SU-DHL-6 (cell line): Measurements from ENCODE around the gene METTL24.

ENCODE experiments used
- H2AFZ ChIP-seq: fragments of 200-600 bp; sonication (generic); 2 replicates; pipeline ENCODE4 v1.6.1; 2014; ENCODE audit warnings: low read depth, mild to moderate bottlenecking, moderate library complexity, mixed read lengths, antibody characterized with exemption, low read length; ENCODE audit not compliant: severe bottlenecking
- H3F3A ChIP-seq: fragments of 200-600 bp; shearing (Covaris generic); 2 replicates; pipeline ENCODE4 v1.6.0; 2016; ENCODE audit warnings: antibody characterized with exemption, mild to moderate bottlenecking; ENCODE audit not compliant: insufficient read depth
- H3K27ac ChIP-seq: fragments of 200-600 bp; sonication (generic); 2 replicates; pipeline ENCODE4 v1.5.1; 2016; ENCODE audit warnings: low read depth, mild to moderate bottlenecking, low read length, moderate library complexity, mixed read lengths
- H3K27me3 ChIP-seq: fragments of 200-600 bp; sonication (generic), shearing (Covaris generic); 2 replicates; pipeline ENCODE4 v1.6.0; 2014; ENCODE audit warnings: mild to moderate bottlenecking, low read length
- H3K36me3 ChIP-seq: fragments of 200-600 bp; sonication (generic); 2 replicates; pipeline ENCODE4 v1.6.1; 2014; ENCODE audit warnings: mild to moderate bottlenecking, low read length, mixed read lengths
- H3K4me2 ChIP-seq: fragments of 300-600, 200-600 bp; shearing (Covaris generic), sonication (generic); 2 replicates; pipeline ENCODE4 v1.6.0; 2014; ENCODE audit warnings: low read length, low read depth, mild to moderate bottlenecking; ENCODE audit not compliant: poor library complexity, severe bottlenecking
- H3K4me3 ChIP-seq: fragments of 200-600 bp; sonication (generic); 2 replicates; pipeline ENCODE4 v1.5.1; 2014; ENCODE audit warnings: antibody characterized with exemption, low read length, mild to moderate bottlenecking, mixed read lengths; ENCODE audit not compliant: insufficient read depth, poor library complexity, severe bottlenecking
- H3K79me2 ChIP-seq: fragments of 200-600 bp; sonication (generic); 2 replicates; pipeline ENCODE4 v1.6.1; 2014; ENCODE audit warnings: mild to moderate bottlenecking, low read length, moderate library complexity; ENCODE audit not compliant: insufficient read depth
- H3K9ac ChIP-seq: fragments of 200-600 bp; sonication (generic); 2 replicates; pipeline ENCODE4 v1.7.0; 2014; ENCODE audit warnings: mild to moderate bottlenecking, low read length
- H3K9me2 ChIP-seq: fragments of 200-600 bp; sonication (generic); replicated peaks from 2 replicates; pipeline ENCODE4 v1.6.1; 2014; ENCODE audit warnings: low read length; ENCODE audit not compliant: insufficient read depth
- H3K9me3 ChIP-seq: fragments of 200-600 bp; sonication (generic); 2 replicates; pipeline ENCODE4 v1.6.1; 2014; ENCODE audit warnings: low read length, mixed read lengths; ENCODE audit not compliant: insufficient read depth
- H4K20me1 ChIP-seq: fragments of 200-600 bp; sonication (generic); 2 replicates; pipeline ENCODE4 v1.6.1; 2014; ENCODE audit warnings: low read depth, mild to moderate bottlenecking, antibody characterized with exemption, low read length, moderate library complexity, mixed read lengths
- EZH2phosphoT487 ChIP-seq: fragments of 200-600 bp; sonication (generic), shearing (Covaris generic); conservative IDR thresholded peaks from 2 replicates; pipeline ENCODE4 v1.6.1; 2018; ENCODE audit warnings: mild to moderate bottlenecking, antibody characterized with exemption, low read length, moderate library complexity, mixed read lengths
- TF ChIP-seq, protein P1 (sequence below): fragments of 200-600 bp; sonication (generic); IDR thresholded peaks from one replicate; pipeline ENCODE4 v1.5.1; 2017; ENCODE audit warnings: antibody characterized with exemption, mild to moderate bottlenecking, low read length, moderate library complexity; ENCODE audit not compliant: insufficient read depth, poor library complexity, severe bottlenecking

The METTL24 gene

GRCh38 chr6:110340392-110340965, 17.7 kb downstream of the METTL24 start:
- no peak overlapping the region for H3K4me3 ChIP-seq
- H3K9me3 ChIP-seq, result no peaks in the 10 kb centered on the region
- H3K79me2 ChIP-seq, result no peaks in the 10 kb centered on the region
- H4K20me1 ChIP-seq, result no peaks in the 10 kb centered on the region
- H2AFZ ChIP-seq, result no peak overlapping the region
- no peaks in the 10 kb centered on the region for H3F3A ChIP-seq
- no peak overlapping the region for H3K4me2 ChIP-seq
- H3K9me2 ChIP-seq, result no peaks in the 10 kb centered on the region
- H3K9ac ChIP-seq, result no peak overlapping the region
- H3K27me3 ChIP-seq, result no peaks in the 10 kb centered on the region
- H3K36me3 ChIP-seq, result no peaks in the 10 kb centered on the region
- H3K27ac ChIP-seq, result no peak overlapping the region
- TF ChIP-seq, protein P1, sequence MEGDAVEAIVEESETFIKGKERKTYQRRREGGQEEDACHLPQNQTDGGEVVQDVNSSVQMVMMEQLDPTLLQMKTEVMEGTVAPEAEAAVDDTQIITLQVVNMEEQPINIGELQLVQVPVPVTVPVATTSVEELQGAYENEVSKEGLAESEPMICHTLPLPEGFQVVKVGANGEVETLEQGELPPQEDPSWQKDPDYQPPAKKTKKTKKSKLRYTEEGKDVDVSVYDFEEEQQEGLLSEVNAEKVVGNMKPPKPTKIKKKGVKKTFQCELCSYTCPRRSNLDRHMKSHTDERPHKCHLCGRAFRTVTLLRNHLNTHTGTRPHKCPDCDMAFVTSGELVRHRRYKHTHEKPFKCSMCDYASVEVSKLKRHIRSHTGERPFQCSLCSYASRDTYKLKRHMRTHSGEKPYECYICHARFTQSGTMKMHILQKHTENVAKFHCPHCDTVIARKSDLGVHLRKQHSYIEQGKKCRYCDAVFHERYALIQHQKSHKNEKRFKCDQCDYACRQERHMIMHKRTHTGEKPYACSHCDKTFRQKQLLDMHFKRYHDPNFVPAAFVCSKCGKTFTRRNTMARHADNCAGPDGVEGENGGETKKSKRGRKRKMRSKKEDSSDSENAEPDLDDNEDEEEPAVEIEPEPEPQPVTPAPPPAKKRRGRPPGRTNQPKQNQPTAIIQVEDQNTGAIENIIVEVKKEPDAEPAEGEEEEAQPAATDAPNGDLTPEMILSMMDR, result no peak
- TF ChIP-seq EZH2phosphoT487, result no peak

GRCh38 chr6:110338820-110339470, 19.2 kb downstream of the METTL24 start:
- Histone ChIP-seq H3K4me2 (no peak overlapping the region), H4K20me1 (no peaks in the 10 kb centered on the region), H3K27ac (no peak overlapping the region), H3K9me2 (no peaks in the 10 kb centered on the region), H3F3A (no peaks in the 10 kb centered on the region), H3K9me3 (no peaks in the 10 kb centered on the region), H2AFZ (no peak overlapping the region), H3K9ac (no peak overlapping the region), H3K79me2 (no peaks in the 10 kb centered on the region), H3K4me3 (no peak overlapping the region), H3K27me3 (no peaks in the 10 kb centered on the region), H3K36me3 (no peaks in the 10 kb centered on the region)
- TF ChIP-seq EZH2phosphoT487, result no peak
- TF ChIP-seq, protein P1, result no peak

- H3K4me3 ChIP-seq, result no peak overlapping the region
- TF ChIP-seq, protein P1, result no peak
- TF ChIP-seq EZH2phosphoT487, result no peak
Measured at GRCh38 chr6:110337486-110337885, 20.7 kb downstream of the METTL24 start.

More at GRCh38 chr6:110337486-110337885, 20.7 kb downstream of the METTL24 start:
- Histone ChIP-seq H4K20me1 (no peaks in the 10 kb centered on the region), H3K27ac (no peak overlapping the region), H3K27me3 (no peaks in the 10 kb centered on the region), H3K9ac (no peak overlapping the region), H3K9me3 (no peaks in the 10 kb centered on the region), H3K79me2 (no peaks in the 10 kb centered on the region), H3F3A (no peaks in the 10 kb centered on the region), H3K36me3 (no peaks in the 10 kb centered on the region), H2AFZ (no peak overlapping the region), H3K4me2 (no peak overlapping the region), H3K9me2 (no peaks in the 10 kb centered on the region)
